ENCODE data around the gene RHEBL1. TPM values are rescaled to one million over a fixed set of nuclear protein-coding genes. Genes with fewer than 3 reads are reported as not detected.

RHEBL1 gene
- total RNA-seq, 2 donors from 2014 or later, result 0.35 TPM; not detected in 1

- Histone ChIP-seq H3K4me1 (no peaks in the 10 kb centered on the region), H3K27me3 (no peaks in the 10 kb centered on the region), H3K27ac (no peak overlapping the region), H3K36me3 (peaks cover 90% of the 10 kb centered on the region), H3K4me3 (no peak overlapping the region), H3K9me3 (no peaks in the 10 kb centered on the region)
- TF ChIP-seq CTCF (IDR thresholded peaks at IDR 0.05), result no peak
- no peak for DNase-seq (ENCODE audit: low spot score)
Observed at GRCh38 chr12:49026101-49026500, 43.7 kb downstream of the RHEBL1 start.

- Histone ChIP-seq H3K27ac (no peak overlapping the region), H3K4me1 (no peaks in the 10 kb centered on the region), H3K36me3 (peaks cover 87% of the 10 kb centered on the region), H3K4me3 (no peak overlapping the region), H3K27me3 (no peaks in the 10 kb centered on the region), H3K9me3 (no peaks in the 10 kb centered on the region)
- no peak for TF ChIP-seq CTCF (IDR thresholded peaks at IDR 0.05)
- no peak for DNase-seq (ENCODE audit: low spot score)
Observed at GRCh38 chr12:49025463-49025862, 44.3 kb downstream of the RHEBL1 start.

GRCh38 chr12:49024543-49024942 lies 45.2 kb downstream of the RHEBL1 start:
- Histone ChIP-seq H3K4me3 (no peak overlapping the region), H3K27me3 (no peaks in the 10 kb centered on the region), H3K36me3 (peaks cover 86% of the 10 kb centered on the region), H3K9me3 (no peaks in the 10 kb centered on the region), H3K27ac (no peak overlapping the region), H3K4me1 (peaks cover 0 to 6% of the 10 kb centered on the region in 2 donors)
- DNase-seq (ENCODE audit: low spot score), result no peak
- no peak for TF ChIP-seq CTCF (IDR thresholded peaks at IDR 0.05)

- H3K4me3 ChIP-seq, result no peak overlapping the region
- peaks cover 0 to 13% of the 10 kb centered on the region in 2 donors for H3K4me1 ChIP-seq
- peaks cover 80% of the 10 kb centered on the region for H3K36me3 ChIP-seq
- TF ChIP-seq CTCF (IDR thresholded peaks at IDR 0.05), result no peak
- no peaks in the 10 kb centered on the region for H3K27me3 ChIP-seq
- DNase-seq (ENCODE audit: low spot score), result no peak
- no peak overlapping the region for H3K27ac ChIP-seq
- no peaks in the 10 kb centered on the region for H3K9me3 ChIP-seq
Observed at GRCh38 chr12:49023812-49024211, 46.0 kb downstream of the RHEBL1 start.

- Histone ChIP-seq H3K4me3 (no peak overlapping the region), H3K27ac (no peak overlapping the region), H3K36me3 (peaks cover 69% of the 10 kb centered on the region), H3K4me1 (peaks cover 0 to 17% of the 10 kb centered on the region in 2 donors), H3K9me3 (no peaks in the 10 kb centered on the region), H3K27me3 (no peaks in the 10 kb centered on the region)
- no peak for TF ChIP-seq CTCF (IDR thresholded peaks at IDR 0.05)
- no peak for DNase-seq (ENCODE audit: low spot score)
Observed at GRCh38 chr12:49022558-49023178, 47.1 kb downstream of the RHEBL1 start.
